BJ (cell line): Measurements from ENCODE around the gene MGAT4A. TPM values are rescaled to one million over a fixed set of nuclear protein-coding genes. Genes with fewer than 3 reads are reported as not detected.

Experiments used
- CTCF ChIA-PET: fragments of 350-600 bp; formaldehyde crosslinking; extraction: SDS; loops from one replicate; lab custom pipeline; 2021; ENCODE audit warnings: antibody characterized with exemption, inconsistent platforms; lab: Yijun Ruan, JAX
- POLR2A ChIA-PET: fragments of 300-600 bp; sonication (Branson Sonifier 250); formaldehyde crosslinking; extraction: SDS; loops from one replicate; lab custom pipeline; 2021; ENCODE audit warnings: antibody characterized with exemption; lab: Charles Lee
- DNase-seq: peaks from one replicate; pipeline ENCODE4 v3.0.0-alpha.2; 2011; ENCODE audit warnings: low read depth
- H3K27me3 ChIP-seq: 2 replicates; pipeline ENCODE4 v1.6.0; 2011; ENCODE audit warnings: low read length; ENCODE audit not compliant: control insufficient read depth, insufficient read depth
- H3K36me3 ChIP-seq: 2 replicates; pipeline ENCODE4 v1.5.1; 2011; ENCODE audit warnings: low read length; ENCODE audit not compliant: control insufficient read depth, insufficient read depth
- H3K4me3 ChIP-seq: 2 replicates; pipeline ENCODE4 v1.5.1; 2011; ENCODE audit warnings: low read depth, mild to moderate bottlenecking, control low read depth, low read length
- polyA plus RNA-seq: library from polyadenylated mRNA; depleted of rRNA; stranded (reverse); fragments of >200 nt; gene quantifications from 2 replicates; pipeline ENCODE4 v1.2.3, GENCODE V29; 2011
- TF ChIP-seq, protein P1 (sequence below): IDR thresholded peaks from 2 replicates; pipeline ENCODE4 v1.5.1; 2011; ENCODE audit warnings: low read depth, mild to moderate bottlenecking, control low read depth, inconsistent platforms, low read length, moderate library complexity; ENCODE audit not compliant: insufficient read depth

The MGAT4A gene
- polyA plus RNA-seq, 1 experiment = not detected

DNA sequence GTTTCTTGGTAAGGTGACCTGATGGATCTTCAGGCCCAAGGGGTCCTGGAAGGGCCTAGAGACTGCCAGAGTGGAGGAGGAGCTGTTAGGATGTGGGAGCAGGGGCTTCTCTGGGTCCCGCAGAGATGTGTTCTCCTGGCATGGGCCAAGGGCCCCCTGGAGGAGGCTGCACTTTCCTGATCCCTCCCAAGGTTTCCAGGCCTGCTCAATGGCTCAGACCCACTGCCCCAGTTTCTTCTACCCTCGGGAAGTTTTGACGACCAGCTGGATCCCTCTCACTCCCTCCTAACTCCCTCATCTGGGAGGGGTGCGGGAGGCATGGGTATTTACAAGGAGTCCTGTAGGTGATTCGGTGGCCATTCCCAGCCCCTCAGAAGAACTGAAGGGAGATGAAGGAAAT, 158.7 kb downstream of the MGAT4A start:
- POLR2A ChIA-PET = no interaction called here
- CTCF ChIA-PET = interaction anchor here (0.7 kb wide), 1 partner anchor 8 kb away, joined by 4 read pairs; no protein-coding TSS in a partner anchor
- no peak for DNase-seq
- H3K36me3 ChIP-seq = peaks cover 8% of the 10 kb centered on the region
- H3K27me3 ChIP-seq = no peaks in the 10 kb centered on the region
- no peak overlapping the region for H3K4me3 ChIP-seq
- TF ChIP-seq, protein P1, sequence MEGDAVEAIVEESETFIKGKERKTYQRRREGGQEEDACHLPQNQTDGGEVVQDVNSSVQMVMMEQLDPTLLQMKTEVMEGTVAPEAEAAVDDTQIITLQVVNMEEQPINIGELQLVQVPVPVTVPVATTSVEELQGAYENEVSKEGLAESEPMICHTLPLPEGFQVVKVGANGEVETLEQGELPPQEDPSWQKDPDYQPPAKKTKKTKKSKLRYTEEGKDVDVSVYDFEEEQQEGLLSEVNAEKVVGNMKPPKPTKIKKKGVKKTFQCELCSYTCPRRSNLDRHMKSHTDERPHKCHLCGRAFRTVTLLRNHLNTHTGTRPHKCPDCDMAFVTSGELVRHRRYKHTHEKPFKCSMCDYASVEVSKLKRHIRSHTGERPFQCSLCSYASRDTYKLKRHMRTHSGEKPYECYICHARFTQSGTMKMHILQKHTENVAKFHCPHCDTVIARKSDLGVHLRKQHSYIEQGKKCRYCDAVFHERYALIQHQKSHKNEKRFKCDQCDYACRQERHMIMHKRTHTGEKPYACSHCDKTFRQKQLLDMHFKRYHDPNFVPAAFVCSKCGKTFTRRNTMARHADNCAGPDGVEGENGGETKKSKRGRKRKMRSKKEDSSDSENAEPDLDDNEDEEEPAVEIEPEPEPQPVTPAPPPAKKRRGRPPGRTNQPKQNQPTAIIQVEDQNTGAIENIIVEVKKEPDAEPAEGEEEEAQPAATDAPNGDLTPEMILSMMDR = no peak

DNA sequence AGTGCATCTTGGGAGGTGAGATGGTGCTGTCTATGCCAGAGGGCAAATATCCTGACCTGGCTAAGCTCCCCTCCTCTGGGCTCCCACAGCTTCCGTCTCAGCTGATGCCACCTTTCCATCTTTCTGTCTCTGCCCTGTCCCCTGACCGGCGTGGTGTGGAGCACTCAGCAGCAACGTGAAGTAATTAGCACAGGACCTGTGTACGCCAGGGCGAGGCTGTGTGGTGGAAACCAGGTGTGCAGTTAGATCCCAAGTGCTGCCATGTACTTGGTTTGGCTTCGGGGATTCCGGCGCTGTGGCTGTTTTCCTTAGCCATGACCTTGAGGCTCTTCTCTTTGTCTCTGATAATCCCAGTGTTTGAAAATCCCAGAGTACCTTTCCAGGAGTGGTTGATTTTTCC, 159.1 kb downstream of the MGAT4A start:
- CTCF ChIA-PET = interaction anchor here (0.7 kb wide), 1 partner anchor 8 kb away, joined by 4 read pairs; no protein-coding TSS in a partner anchor
- POLR2A ChIA-PET = no interaction called here
- Histone ChIP-seq H3K27me3 (no peaks in the 10 kb centered on the region), H3K4me3 (no peak overlapping the region), H3K36me3 (peaks cover 8% of the 10 kb centered on the region)
- TF ChIP-seq, protein P1 = no peak
- DNase-seq = no peak

DNA sequence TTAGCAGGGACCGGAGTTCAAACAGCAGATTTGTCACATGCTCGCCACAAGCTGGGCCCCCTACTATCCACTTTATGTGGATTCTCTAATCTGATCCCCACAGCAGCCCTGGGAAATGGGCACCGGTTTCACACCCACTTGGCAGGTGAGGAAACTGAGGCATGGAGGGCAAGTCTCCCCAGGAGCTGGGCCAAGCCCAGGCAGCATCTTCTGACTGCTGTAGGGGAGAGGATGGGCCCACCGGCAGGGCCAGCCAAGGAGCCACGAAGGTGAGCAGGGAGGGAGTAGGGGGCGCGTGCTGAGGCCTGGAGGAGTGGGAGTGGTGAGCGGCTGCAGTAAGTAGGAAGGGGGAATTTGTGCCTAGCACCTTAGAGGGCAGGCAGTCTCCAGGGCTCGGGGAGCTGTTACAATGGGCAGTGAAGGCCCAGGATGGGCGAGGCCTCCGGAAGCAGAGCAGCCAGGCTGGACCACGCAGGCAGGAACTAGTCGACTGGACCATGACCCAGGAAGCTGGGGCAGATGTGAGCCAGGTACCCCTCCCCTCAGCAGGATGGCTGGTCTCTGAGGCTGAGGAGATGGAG, 159.7 kb downstream of the MGAT4A start:
- TF ChIP-seq, protein P1 = no peak
- DNase-seq = no peak
- peaks cover 8% of the 10 kb centered on the region for H3K36me3 ChIP-seq
- no peak overlapping the region for H3K4me3 ChIP-seq
- POLR2A ChIA-PET = no interaction called here
- H3K27me3 ChIP-seq = no peaks in the 10 kb centered on the region
- CTCF ChIA-PET = interaction anchor here (0.7 kb wide), 1 partner anchor 9 kb away, joined by 4 read pairs; no protein-coding TSS in a partner anchor

DNA sequence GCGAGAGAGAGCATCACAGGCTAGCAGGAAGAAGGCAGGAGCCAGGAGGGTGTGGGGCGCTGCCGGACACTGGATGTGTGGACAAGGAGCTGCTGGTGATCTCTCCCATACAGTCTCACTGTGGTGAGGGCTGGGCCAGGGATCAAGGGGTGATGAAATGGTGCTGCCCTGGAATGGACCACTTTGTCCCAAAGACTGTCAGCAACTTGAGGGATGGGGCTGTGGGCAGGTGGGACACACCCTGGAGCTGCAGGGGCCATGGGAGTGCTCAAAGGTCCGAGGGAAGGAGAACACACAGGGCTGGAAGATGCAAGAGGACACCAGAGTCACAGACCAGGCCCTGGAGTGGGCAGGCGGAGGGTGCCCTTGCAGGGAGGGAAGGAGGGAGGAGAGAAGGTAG, 160.6 kb downstream of the MGAT4A start:
- DNase-seq = no peak
- TF ChIP-seq, protein P1 = no peak
- no peaks in the 10 kb centered on the region for H3K27me3 ChIP-seq
- peaks cover 10% of the 10 kb centered on the region for H3K36me3 ChIP-seq
- POLR2A ChIA-PET = no interaction called here
- no peak overlapping the region for H3K4me3 ChIP-seq
- CTCF ChIA-PET = interaction anchor here (0.9 to 1.1 kb wide), 2 partner anchors 10 to 17 kb away, joined by 3 read pairs; no protein-coding TSS in a partner anchor

DNA sequence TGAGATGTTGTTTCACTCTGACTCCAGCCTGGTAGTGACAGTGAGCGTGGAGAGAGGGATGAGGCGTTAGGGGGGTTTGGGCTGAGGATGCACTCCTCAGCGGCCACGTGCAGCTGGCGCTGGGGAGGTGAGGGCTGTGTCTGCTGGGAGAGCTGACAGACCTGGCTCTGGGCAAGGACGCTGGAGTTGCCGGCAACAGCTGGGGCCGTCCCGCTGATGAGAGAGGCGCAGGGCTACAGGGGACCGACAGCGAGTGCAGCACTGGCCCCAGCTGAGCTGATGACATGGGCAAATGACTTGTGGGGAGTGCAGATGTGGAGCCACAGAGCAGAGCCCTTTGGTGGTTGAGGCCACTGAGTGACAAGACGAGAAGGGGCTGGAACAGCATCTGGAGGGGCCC, 161.0 kb downstream of the MGAT4A start:
- ChIA-PET CTCF (interaction anchor here (0.9 to 1.1 kb wide), 3 partner anchors 10 to 32 kb away, joined by 3 read pairs; no protein-coding TSS in a partner anchor), POLR2A (no interaction called here)
- Histone ChIP-seq H3K27me3 (no peaks in the 10 kb centered on the region), H3K4me3 (no peak overlapping the region), H3K36me3 (peaks cover 12% of the 10 kb centered on the region)
- no peak for DNase-seq
- TF ChIP-seq, protein P1 = no peak
